HEK293T (cell line): ENCODE data around the gene GDPD5.

Source experiments
- ARNT ChIP-seq: fragments of 450-650 bp; IDR thresholded peaks from 2 replicates; pipeline ENCODE4 v1.6.1; 2017; ENCODE audit warnings: mild to moderate bottlenecking
- BHLHE40 ChIP-seq: fragments of 450-650 bp; IDR thresholded peaks from 2 replicates; pipeline ENCODE4 v1.6.1; 2016; ENCODE audit warnings: mild to moderate bottlenecking, moderate library complexity, borderline replicate concordance
- CTBP1 ChIP-seq: fragments of 450-650 bp; IDR thresholded peaks from 2 replicates; pipeline ENCODE4 v1.6.1; 2016; ENCODE audit warnings: borderline replicate concordance
- ELF4 ChIP-seq: fragments of 450-650 bp; IDR thresholded peaks from 2 replicates; pipeline ENCODE4 v1.6.1; 2017; ENCODE audit warnings: antibody characterized with exemption
- FOXA1 ChIP-seq: fragments of 450-650 bp; IDR thresholded peaks from 2 replicates; pipeline ENCODE4 v1.6.1; 2016; ENCODE audit warnings: mild to moderate bottlenecking
- FOXM1 ChIP-seq: fragments of 450-650 bp; IDR thresholded peaks from 2 replicates; pipeline ENCODE4 v1.6.1; 2017; ENCODE audit warnings: mild to moderate bottlenecking, borderline replicate concordance
- HDGF ChIP-seq: fragments of 450-650 bp; IDR thresholded peaks from 2 replicates; pipeline ENCODE4 v1.6.1; 2017; ENCODE audit warnings: antibody characterized with exemption, borderline replicate concordance
- NFRKB ChIP-seq: fragments of 450-650 bp; IDR thresholded peaks from 2 replicates; pipeline ENCODE4 v1.6.1; 2016; ENCODE audit warnings: mild to moderate bottlenecking, moderate library complexity
- SP1 ChIP-seq: fragments of 450-650 bp; IDR thresholded peaks from 2 replicates; pipeline ENCODE4 v1.6.1; 2017
- SUZ12 ChIP-seq: fragments of 450-650 bp; IDR thresholded peaks from 2 replicates; pipeline ENCODE4 v1.6.1; 2016; ENCODE audit warnings: mild to moderate bottlenecking
- ZNF384 ChIP-seq: fragments of 450-650 bp; IDR thresholded peaks from 2 replicates; pipeline ENCODE4 v1.6.1; 2016
- TF ChIP-seq, protein P1 (sequence below): fragments of 450-650 bp; IDR thresholded peaks from 2 replicates; pipeline ENCODE4 v1.6.1; 2016

DNA sequence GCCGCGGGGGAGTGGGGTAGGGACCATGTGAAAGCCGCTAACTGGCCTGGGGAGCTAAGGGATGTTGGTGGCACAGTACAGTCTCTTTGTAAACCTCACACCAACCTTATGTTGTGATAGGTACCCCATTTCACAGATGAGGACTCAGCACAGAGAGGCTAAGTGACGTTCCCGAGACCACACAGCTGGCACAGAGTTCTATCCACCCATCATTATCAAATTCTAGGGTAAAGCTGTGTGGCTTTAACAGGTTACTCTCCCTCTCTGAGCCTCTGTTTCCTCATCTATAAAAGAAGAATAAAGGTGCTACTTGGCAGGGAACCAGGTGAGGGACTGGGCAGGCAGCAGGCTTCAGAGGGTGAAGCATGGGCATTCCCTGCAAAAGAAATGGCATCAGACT is 1.4 kb upstream of the GDPD5 start:
- no peak for TF ChIP-seq ARNT
- no peak for TF ChIP-seq FOXA1
- TF ChIP-seq ZNF384, result no peak
- no peak for TF ChIP-seq BHLHE40
- TF ChIP-seq ELF4, result no peak
- TF ChIP-seq, protein P1, sequence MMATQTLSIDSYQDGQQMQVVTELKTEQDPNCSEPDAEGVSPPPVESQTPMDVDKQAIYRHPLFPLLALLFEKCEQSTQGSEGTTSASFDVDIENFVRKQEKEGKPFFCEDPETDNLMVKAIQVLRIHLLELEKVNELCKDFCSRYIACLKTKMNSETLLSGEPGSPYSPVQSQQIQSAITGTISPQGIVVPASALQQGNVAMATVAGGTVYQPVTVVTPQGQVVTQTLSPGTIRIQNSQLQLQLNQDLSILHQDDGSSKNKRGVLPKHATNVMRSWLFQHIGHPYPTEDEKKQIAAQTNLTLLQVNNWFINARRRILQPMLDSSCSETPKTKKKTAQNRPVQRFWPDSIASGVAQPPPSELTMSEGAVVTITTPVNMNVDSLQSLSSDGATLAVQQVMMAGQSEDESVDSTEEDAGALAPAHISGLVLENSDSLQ, result no peak
- TF ChIP-seq FOXM1, result no peak
- no peak for TF ChIP-seq SUZ12
- no peak for TF ChIP-seq SP1
- no peak for TF ChIP-seq HDGF
- no peak for TF ChIP-seq CTBP1
- no peak for TF ChIP-seq NFRKB
